ENCODE results near the gene COL18A1.
"Not testable (repeated sequence)": the region's sequence is repeated elsewhere in the genome, so short reads cannot be mapped to it uniquely, and the experiment has no call there.

Gene COL18A1

GRCh38 chr21:45366931-45367401 lies 38.0 kb upstream of the COL18A1 start:
- TF ChIP-seq ARNT (IDR thresholded peaks at IDR 0.05) (no peak), HDGF (IDR thresholded peaks at IDR 0.05; ENCODE audit: borderline replicate concordance) (no peak), FOXK2 (IDR thresholded peaks at IDR 0.05) (no peak), ZNF384 (IDR thresholded peaks at IDR 0.05) (no peak), L3MBTL2 (conservative IDR thresholded peaks at IDR 0.05) (no peak), SUZ12 (IDR thresholded peaks at IDR 0.05) (no peak), CTBP1 (IDR thresholded peaks at IDR 0.05; ENCODE audit: borderline replicate concordance) (no peak), SP1 (IDR thresholded peaks at IDR 0.05) (no peak), TARDBP (IDR thresholded peaks at IDR 0.05) (no peak), LEF1 (IDR thresholded peaks at IDR 0.05; ENCODE audit: borderline replicate concordance) (no peak), BHLHE40 (IDR thresholded peaks at IDR 0.05; ENCODE audit: borderline replicate concordance) (no peak), ELF4 (IDR thresholded peaks at IDR 0.05) (no peak), NFRKB (IDR thresholded peaks at IDR 0.05) (no peak), FOXM1 (IDR thresholded peaks at IDR 0.05; ENCODE audit: borderline replicate concordance) (no peak), FOXA1 (IDR thresholded peaks at IDR 0.05) (no peak)
- TF ChIP-seq, protein P1, sequence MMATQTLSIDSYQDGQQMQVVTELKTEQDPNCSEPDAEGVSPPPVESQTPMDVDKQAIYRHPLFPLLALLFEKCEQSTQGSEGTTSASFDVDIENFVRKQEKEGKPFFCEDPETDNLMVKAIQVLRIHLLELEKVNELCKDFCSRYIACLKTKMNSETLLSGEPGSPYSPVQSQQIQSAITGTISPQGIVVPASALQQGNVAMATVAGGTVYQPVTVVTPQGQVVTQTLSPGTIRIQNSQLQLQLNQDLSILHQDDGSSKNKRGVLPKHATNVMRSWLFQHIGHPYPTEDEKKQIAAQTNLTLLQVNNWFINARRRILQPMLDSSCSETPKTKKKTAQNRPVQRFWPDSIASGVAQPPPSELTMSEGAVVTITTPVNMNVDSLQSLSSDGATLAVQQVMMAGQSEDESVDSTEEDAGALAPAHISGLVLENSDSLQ (IDR thresholded peaks at IDR 0.05) = no peak
- ChIA-PET POLR2A (no interaction called here), CTCF (no interaction called here)
- DNase-seq (ENCODE audit: extremely low spot score) = no peak

DNA sequence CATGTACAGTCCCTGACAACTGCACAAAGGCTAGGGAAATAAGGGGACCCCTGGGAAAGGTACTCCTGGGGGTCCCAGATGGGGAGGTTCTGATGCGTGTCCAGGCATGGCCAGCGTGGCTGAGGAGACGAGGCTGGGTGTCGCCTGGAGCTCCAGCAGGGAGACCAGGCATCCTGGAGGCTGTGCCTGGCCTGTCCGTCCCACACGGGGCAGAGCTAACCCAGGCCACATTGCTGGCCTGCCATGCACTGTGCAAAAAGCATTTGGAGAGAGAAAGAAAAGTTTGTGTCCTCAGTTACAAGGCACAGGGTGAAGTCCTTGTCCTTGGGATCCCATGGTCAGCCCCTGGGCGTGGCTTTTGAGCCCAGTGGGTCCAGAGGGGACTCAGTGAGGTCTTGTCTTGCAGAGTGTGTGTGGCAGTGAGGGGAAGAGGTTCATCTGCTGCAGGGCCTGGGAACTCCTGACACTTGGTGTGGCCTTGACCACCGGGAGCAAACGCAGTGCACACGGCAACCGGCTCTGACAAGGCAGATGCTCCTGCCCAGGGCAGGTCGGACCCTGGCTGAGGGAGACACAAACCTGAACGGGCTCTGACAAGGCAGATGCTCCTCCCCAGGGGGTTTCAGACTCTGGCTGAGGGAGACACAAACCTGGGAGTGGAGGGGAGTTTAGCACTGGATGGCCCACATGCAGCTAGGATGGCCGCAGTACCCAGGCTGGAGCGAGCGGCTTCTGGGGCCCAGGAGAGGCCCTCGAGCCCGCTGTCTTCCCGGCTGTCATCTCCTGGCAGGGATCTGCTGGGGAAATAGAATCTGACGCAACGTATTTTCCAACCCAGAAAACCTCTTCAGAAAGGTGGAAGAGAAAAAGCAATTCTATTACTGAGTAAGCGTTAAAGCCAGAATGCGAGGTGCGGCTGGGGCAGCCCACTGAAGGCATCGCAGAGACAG lies 37.3 kb upstream of the COL18A1 start:
- CTCF ChIA-PET = no interaction called here
- POLR2A ChIA-PET = no interaction called here
- DNase-seq (ENCODE audit: extremely low spot score) = no peak
- TF ChIP-seq HDGF (IDR thresholded peaks at IDR 0.05; ENCODE audit: borderline replicate concordance) = no peak
- TF ChIP-seq ZNF384 (IDR thresholded peaks at IDR 0.05) = no peak
- TF ChIP-seq LEF1 (IDR thresholded peaks at IDR 0.05; ENCODE audit: borderline replicate concordance) = no peak
- no peak for TF ChIP-seq ELF4 (IDR thresholded peaks at IDR 0.05)

DNA sequence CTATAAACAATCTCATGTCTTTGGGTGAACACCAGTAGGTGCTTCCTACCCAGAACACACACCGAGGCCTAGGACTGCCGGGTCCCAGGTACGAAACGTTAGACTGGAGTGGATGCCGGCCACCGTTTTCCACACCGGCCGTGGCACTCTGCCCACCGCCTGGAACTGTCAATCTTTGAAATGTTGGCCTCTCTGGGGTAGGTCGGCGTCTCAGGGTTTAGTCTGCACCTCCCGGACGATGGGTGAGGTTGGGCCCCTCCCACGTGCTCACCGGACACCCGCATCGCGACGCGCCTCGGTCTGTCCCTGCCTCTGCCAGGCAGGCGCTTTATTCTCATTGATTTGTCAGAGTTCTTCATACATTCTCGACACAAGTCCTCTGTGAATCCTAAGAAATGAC lies 35.9 kb upstream of the COL18A1 start:
- DNase-seq (ENCODE audit: extremely low spot score); CTCF ChIA-PET; POLR2A ChIA-PET: not testable (repeated sequence)

GRCh38 chr21:45370575-45370974 lies 34.4 kb upstream of the COL18A1 start:
- CTCF ChIA-PET = no interaction called here
- POLR2A ChIA-PET = no interaction called here
- TF ChIP-seq FOXA1 (IDR thresholded peaks at IDR 0.05) = no peak
- no peak for TF ChIP-seq L3MBTL2 (conservative IDR thresholded peaks at IDR 0.05)
- no peak for TF ChIP-seq SUZ12 (IDR thresholded peaks at IDR 0.05)
- TF ChIP-seq ELF4 (IDR thresholded peaks at IDR 0.05) = no peak
- TF ChIP-seq ARNT (IDR thresholded peaks at IDR 0.05) = no peak
- no peak for TF ChIP-seq FOXM1 (IDR thresholded peaks at IDR 0.05; ENCODE audit: borderline replicate concordance)
- no peak for TF ChIP-seq SP1 (IDR thresholded peaks at IDR 0.05)
- no peak for TF ChIP-seq NFRKB (IDR thresholded peaks at IDR 0.05)
- TF ChIP-seq, protein P1 (IDR thresholded peaks at IDR 0.05) = no peak
- no peak for TF ChIP-seq FOXK2 (IDR thresholded peaks at IDR 0.05)
- no peak for TF ChIP-seq CTBP1 (IDR thresholded peaks at IDR 0.05; ENCODE audit: borderline replicate concordance)
- no peak for TF ChIP-seq LEF1 (IDR thresholded peaks at IDR 0.05; ENCODE audit: borderline replicate concordance)
- no peak for TF ChIP-seq BHLHE40 (IDR thresholded peaks at IDR 0.05; ENCODE audit: borderline replicate concordance)
- DNase-seq (ENCODE audit: extremely low spot score) = no peak

GRCh38 chr21:45371081-45371480 lies 33.9 kb upstream of the COL18A1 start:
- no peak for DNase-seq (ENCODE audit: extremely low spot score)
- TF ChIP-seq CTBP1 (IDR thresholded peaks at IDR 0.05; ENCODE audit: borderline replicate concordance) (no peak), FOXA1 (IDR thresholded peaks at IDR 0.05) (no peak), ARNT (IDR thresholded peaks at IDR 0.05) (no peak), ELF4 (IDR thresholded peaks at IDR 0.05) (no peak), SUZ12 (IDR thresholded peaks at IDR 0.05) (no peak), ZNF384 (IDR thresholded peaks at IDR 0.05) (no peak), HDGF (IDR thresholded peaks at IDR 0.05; ENCODE audit: borderline replicate concordance) (no peak), FOXM1 (IDR thresholded peaks at IDR 0.05; ENCODE audit: borderline replicate concordance) (no peak), L3MBTL2 (conservative IDR thresholded peaks at IDR 0.05) (no peak), BHLHE40 (IDR thresholded peaks at IDR 0.05; ENCODE audit: borderline replicate concordance) (no peak), SP1 (IDR thresholded peaks at IDR 0.05) (no peak), LEF1 (IDR thresholded peaks at IDR 0.05; ENCODE audit: borderline replicate concordance) (no peak)
- TF ChIP-seq, protein P1 (IDR thresholded peaks at IDR 0.05) = no peak
- POLR2A ChIA-PET = no interaction called here
- CTCF ChIA-PET = no interaction called here

- DNase-seq (ENCODE audit: extremely low spot score) = no peak
- ChIA-PET CTCF (no interaction called here), POLR2A (no interaction called here)
- TF ChIP-seq SP1 (IDR thresholded peaks at IDR 0.05) (no peak), NFRKB (IDR thresholded peaks at IDR 0.05) (no peak)
These were observed 33.3 kb upstream of the COL18A1 start for GRCh38 chr21:45371655-45372054.

Data from HEK293T (cell line).